PC-9 (cell line): ENCODE measurements around the gene S100PBP. TPM values are rescaled to one million over a fixed set of nuclear protein-coding genes. Genes with fewer than 3 reads are reported as not detected.

Source experiments
- BruUV-seq: library from RNA; stranded (reverse); fragments of 400-500 nt; replicated peaks from 2 replicates; lab custom pipeline; 2021; lab: Mats Ljungman, UMichigan
- CTCF ChIA-PET: fragments of 300-600 bp; sonication (Branson Sonifier 250); formaldehyde crosslinking; loops from one replicate; lab custom pipeline; 2022; ENCODE audit warnings: antibody characterized with exemption; lab: Charles Lee
- POLR2A ChIA-PET: fragments of 300-600 bp; sonication (Branson Sonifier 250); formaldehyde crosslinking; loops from one replicate; lab custom pipeline; 2022; ENCODE audit warnings: antibody characterized with exemption; ENCODE audit not compliant: unreplicated experiment; lab: Charles Lee
- DNase-seq, 2 experiments: peaks; one replicate each; pipeline versions ENCODE4 v3.0.0 to v3.0.0-alpha.2; 2015 to 2022; ENCODE audit warnings: mixed read lengths in 1 of 2
- H2AFZ ChIP-seq: fragments of 200-600 bp; sonication (generic); 2 replicates; pipeline ENCODE4 v1.8.1; 2017; ENCODE audit warnings: antibody characterized with exemption
- H3F3A ChIP-seq: fragments of 200-600 bp; sonication (generic); 2 replicates; pipeline ENCODE4 v1.8.1; 2017; ENCODE audit warnings: antibody characterized with exemption, mild to moderate bottlenecking, low read depth; ENCODE audit not compliant: insufficient read depth
- H3K27ac ChIP-seq: fragments of 200-600 bp; sonication (generic); 2 replicates; pipeline ENCODE4 v1.6.1; 2016; ENCODE audit warnings: mixed run types
- H3K27me3 ChIP-seq: fragments of 200-600 bp; sonication (generic); 2 replicates; pipeline ENCODE4 v1.6.1; 2016; ENCODE audit warnings: low read depth, mixed run types; ENCODE audit not compliant: insufficient read depth
- H3K36me3 ChIP-seq: fragments of 200-600 bp; sonication (generic); 2 replicates; pipeline ENCODE4 v1.6.1; 2016; ENCODE audit warnings: low read depth, mixed run types
- H3K4me1 ChIP-seq: fragments of 200-600 bp; sonication (generic); replicated peaks from 2 replicates; pipeline ENCODE4 v1.6.1; 2016; ENCODE audit warnings: mixed run types; ENCODE audit not compliant: insufficient read depth
- H3K4me2 ChIP-seq: fragments of 200-600 bp; sonication (generic); 2 replicates; pipeline ENCODE4 v1.6.1; 2017; ENCODE audit warnings: mixed run types
- H3K4me3 ChIP-seq: fragments of 200-600 bp; sonication (generic); 2 replicates; pipeline ENCODE4 v1.6.1; 2016; ENCODE audit warnings: mixed run types
- H3K79me2 ChIP-seq: fragments of 200-600 bp; sonication (generic); 2 replicates; pipeline ENCODE4 v1.6.1; 2017; ENCODE audit warnings: low read depth, mixed run types
- H3K9me2 ChIP-seq: fragments of 200-600 bp; sonication (generic); 2 replicates; pipeline ENCODE4 v1.8.1; 2017; ENCODE audit warnings: mild to moderate bottlenecking; ENCODE audit not compliant: insufficient read depth
- H3K9me3 ChIP-seq: fragments of 200-600 bp; sonication (generic); 2 replicates; pipeline ENCODE4 v1.8.1; 2016; ENCODE audit warnings: low read depth; ENCODE audit not compliant: insufficient read depth
- H4K20me1 ChIP-seq: fragments of 200-600 bp; sonication (generic); 2 replicates; pipeline ENCODE4 v1.8.1; 2017; ENCODE audit not compliant: insufficient read depth
- EZH2 ChIP-seq: fragments of 200-600 bp; sonication (generic); IDR thresholded peaks from 2 replicates; pipeline ENCODE4 v1.8.0; 2017; ENCODE audit warnings: antibody characterized with exemption, low read depth
- intact Hi-C: fragments of 100-400 bp; cut with micrococcal nuclease; formaldehyde crosslinking; loops from one replicate; pipeline ENCODE4 v1.10.0; 2022; ENCODE audit not compliant: unreplicated experiment
- total RNA-seq: library from RNA; stranded (reverse); gene quantifications from 2 replicates; pipeline ENCODE4 v1.2.3, GENCODE V29; 2021
- TF ChIP-seq, protein P1 (sequence below): fragments of 200-600 bp; sonication (generic); conservative IDR thresholded peaks from 2 replicates; pipeline ENCODE4 v1.6.1; 2017; ENCODE audit warnings: mixed run types, antibody characterized with exemption, mild to moderate bottlenecking, moderate library complexity

S100PBP gene
- total RNA-seq, 1 experiment from 2014 or later: 42.4 TPM

DNA sequence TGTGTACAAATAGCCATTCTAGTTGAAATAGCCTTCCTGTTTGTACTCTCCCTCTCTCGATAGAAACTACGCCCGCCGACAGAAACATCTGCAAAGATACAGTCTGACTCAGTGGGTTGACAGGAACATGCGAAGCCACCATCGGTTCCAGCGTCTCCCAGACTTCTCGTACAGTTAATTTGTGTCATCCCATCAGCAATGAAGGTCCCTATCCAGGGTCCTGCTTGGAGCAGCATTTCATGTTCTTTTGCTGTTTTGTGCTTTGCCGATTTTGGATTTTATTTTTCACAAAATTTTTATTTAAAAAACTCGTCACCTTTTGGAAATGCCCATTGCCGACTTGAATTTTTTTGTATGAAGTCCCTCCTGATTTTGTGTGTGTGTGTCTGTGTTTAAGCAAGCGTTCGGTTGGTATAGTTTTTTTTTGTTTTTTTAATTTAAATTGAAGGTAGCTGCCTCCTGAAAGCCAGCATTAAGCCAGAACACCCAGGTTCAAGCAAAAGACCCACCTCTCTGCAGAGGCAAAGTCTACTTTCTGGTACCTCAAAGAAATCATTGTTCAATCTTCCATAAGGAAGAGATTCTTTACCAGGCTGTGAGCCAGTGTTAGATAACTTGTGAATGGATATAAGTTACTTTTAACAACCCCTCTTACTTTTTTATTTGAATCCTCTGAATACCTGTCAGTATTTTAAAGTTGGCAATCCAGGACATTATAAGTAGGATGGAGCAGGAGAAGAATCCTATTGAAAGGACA is 38.6 kb downstream of the S100PBP start:
- Histone ChIP-seq H3F3A (peaks cover 4% of the 10 kb centered on the region; the same call in 1 of the 2 replicates), H4K20me1 (no peaks in the 10 kb centered on the region), H3K27ac (no peak overlapping the region), H3K9me3 (no peaks in the 10 kb centered on the region), H3K9me2 (no peaks in the 10 kb centered on the region), H2AFZ (no peak overlapping the region), H3K79me2 (no peaks in the 10 kb centered on the region), H3K36me3 (peaks cover 23% of the 10 kb centered on the region), H3K27me3 (no peaks in the 10 kb centered on the region), H3K4me2 (no peak overlapping the region), H3K4me3 (no peak overlapping the region), H3K4me1 (no peaks in the 10 kb centered on the region)
- DNase-seq: no peak
- BruUV-seq: no TSS peak
- ChIA-PET POLR2A (no interaction called here), CTCF (no interaction called here)
- TF ChIP-seq EZH2: no peak
- TF ChIP-seq, protein P1, sequence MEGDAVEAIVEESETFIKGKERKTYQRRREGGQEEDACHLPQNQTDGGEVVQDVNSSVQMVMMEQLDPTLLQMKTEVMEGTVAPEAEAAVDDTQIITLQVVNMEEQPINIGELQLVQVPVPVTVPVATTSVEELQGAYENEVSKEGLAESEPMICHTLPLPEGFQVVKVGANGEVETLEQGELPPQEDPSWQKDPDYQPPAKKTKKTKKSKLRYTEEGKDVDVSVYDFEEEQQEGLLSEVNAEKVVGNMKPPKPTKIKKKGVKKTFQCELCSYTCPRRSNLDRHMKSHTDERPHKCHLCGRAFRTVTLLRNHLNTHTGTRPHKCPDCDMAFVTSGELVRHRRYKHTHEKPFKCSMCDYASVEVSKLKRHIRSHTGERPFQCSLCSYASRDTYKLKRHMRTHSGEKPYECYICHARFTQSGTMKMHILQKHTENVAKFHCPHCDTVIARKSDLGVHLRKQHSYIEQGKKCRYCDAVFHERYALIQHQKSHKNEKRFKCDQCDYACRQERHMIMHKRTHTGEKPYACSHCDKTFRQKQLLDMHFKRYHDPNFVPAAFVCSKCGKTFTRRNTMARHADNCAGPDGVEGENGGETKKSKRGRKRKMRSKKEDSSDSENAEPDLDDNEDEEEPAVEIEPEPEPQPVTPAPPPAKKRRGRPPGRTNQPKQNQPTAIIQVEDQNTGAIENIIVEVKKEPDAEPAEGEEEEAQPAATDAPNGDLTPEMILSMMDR: no peak
- intact Hi-C loops: no loop called here

DNA sequence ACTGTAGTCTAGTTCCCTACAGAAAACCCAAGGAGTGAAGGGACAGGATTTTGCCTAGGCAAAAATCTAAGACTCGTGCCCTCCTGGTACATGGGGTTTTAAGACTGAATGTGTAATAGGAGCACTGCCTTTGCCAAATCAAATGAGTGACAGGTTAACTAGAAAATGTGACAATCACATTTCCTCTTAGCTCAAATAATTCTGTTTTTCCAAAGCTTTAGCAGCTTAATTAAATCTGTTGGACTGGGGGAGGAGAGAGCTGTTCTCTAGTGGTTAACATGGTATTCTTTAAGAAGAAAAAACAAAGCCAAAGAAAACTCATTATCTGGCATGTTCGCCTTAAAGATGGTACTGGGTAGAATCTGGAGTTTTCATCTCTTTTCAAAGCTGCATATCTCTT is 40.7 kb downstream of the S100PBP start:
- no peaks in the 10 kb centered on the region for H3K9me2 ChIP-seq
- H3F3A ChIP-seq: peaks cover 4% of the 10 kb centered on the region
- H3K27me3 ChIP-seq: no peaks in the 10 kb centered on the region
- no peaks in the 10 kb centered on the region for H4K20me1 ChIP-seq
- H3K4me3 ChIP-seq: no peak overlapping the region
- no peak overlapping the region for H2AFZ ChIP-seq
- no TSS peak for BruUV-seq
- H3K4me1 ChIP-seq: no peaks in the 10 kb centered on the region
- TF ChIP-seq, protein P1: no peak
- TF ChIP-seq EZH2: no peak
- intact Hi-C loops: no loop called here
- peaks cover 14% of the 10 kb centered on the region for H3K36me3 ChIP-seq
- ChIA-PET CTCF (no interaction called here), POLR2A (no interaction called here)
- no peak overlapping the region for H3K4me2 ChIP-seq
- no peaks in the 10 kb centered on the region for H3K79me2 ChIP-seq
- no peak for DNase-seq
- H3K9me3 ChIP-seq: no peaks in the 10 kb centered on the region
- H3K27ac ChIP-seq: no peak overlapping the region

DNA sequence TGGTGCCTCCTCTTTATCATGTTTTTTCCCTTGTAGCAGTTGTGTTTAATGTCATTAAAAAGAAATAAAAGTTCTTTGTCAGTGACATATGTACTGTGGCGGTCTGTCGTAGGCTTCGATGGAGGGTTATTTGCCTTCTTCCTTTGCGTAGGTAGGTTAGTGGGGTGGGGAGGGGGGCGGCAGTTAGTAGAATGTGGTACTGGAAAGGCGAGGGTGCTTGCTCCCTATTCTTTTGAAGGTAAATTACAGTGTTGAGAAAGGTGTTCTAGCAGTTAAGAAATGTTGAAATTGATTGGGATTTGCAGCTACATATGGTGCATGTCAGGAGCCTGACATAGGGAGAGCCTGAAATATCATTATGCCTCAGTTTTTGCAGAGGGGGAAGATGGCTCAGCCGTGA is 41.3 kb downstream of the S100PBP start:
- BruUV-seq: no TSS peak
- peaks cover 13% of the 10 kb centered on the region for H3K36me3 ChIP-seq
- no peaks in the 10 kb centered on the region for H3K9me3 ChIP-seq
- no peaks in the 10 kb centered on the region for H3K9me2 ChIP-seq
- no peaks in the 10 kb centered on the region for H3K79me2 ChIP-seq
- no peaks in the 10 kb centered on the region for H3K4me1 ChIP-seq
- no peak overlapping the region for H2AFZ ChIP-seq
- no peak overlapping the region for H3K27ac ChIP-seq
- H3K27me3 ChIP-seq: no peaks in the 10 kb centered on the region
- ChIA-PET POLR2A (no interaction called here), CTCF (no interaction called here)
- intact Hi-C loops: no loop called here
- H3F3A ChIP-seq: peaks cover 4% of the 10 kb centered on the region
- no peak overlapping the region for H3K4me2 ChIP-seq
- H3K4me3 ChIP-seq: no peak overlapping the region
- TF ChIP-seq, protein P1: no peak
- no peak for TF ChIP-seq EZH2
- no peaks in the 10 kb centered on the region for H4K20me1 ChIP-seq
- no peak for DNase-seq
